NCI-H526 treated with DMSO at 0.1 percent for 48 hours (cell line): ENCODE measurements around the gene TRPM8.

Experiments
- DNase-seq: peaks from one replicate; lab custom pipeline; 2025; lab: John Stamatoyannopoulos, UW

Gene TRPM8

GRCh38 chr2:234002281-234002680 is 85.1 kb downstream of the TRPM8 start:
- no peak for DNase-seq

GRCh38 chr2:234003972-234004617 is 86.9 kb downstream of the TRPM8 start:
- DNase-seq = no peak

- DNase-seq = no peak
These were observed 88.0 kb downstream of the TRPM8 start for GRCh38 chr2:234005126-234005525.

GRCh38 chr2:234006501-234006900 is 89.3 kb downstream of the TRPM8 start:
- no peak for DNase-seq

- no peak for DNase-seq
These were observed 97.3 kb downstream of the TRPM8 start for GRCh38 chr2:234014427-234014826.

- DNase-seq = no peak
These were observed 98.7 kb downstream of the TRPM8 start for GRCh38 chr2:234015861-234016260.

GRCh38 chr2:234019896-234020295 is 102.7 kb downstream of the TRPM8 start:
- no peak for DNase-seq

- DNase-seq = no peak
These were observed 103.2 kb downstream of the TRPM8 start for GRCh38 chr2:234020332-234020731.

- DNase-seq = no peak
These were observed 105.3 kb downstream of the TRPM8 start for GRCh38 chr2:234022424-234022823.

GRCh38 chr2:234024304-234024703 is 107.1 kb downstream of the TRPM8 start:
- no peak for DNase-seq

- DNase-seq = no peak
These were observed 108.3 kb downstream of the TRPM8 start for GRCh38 chr2:234025466-234025865.

- DNase-seq = no peak
These were observed 108.8 kb downstream of the TRPM8 start for GRCh38 chr2:234025891-234026401.

- DNase-seq = no peak
These were observed 109.6 kb downstream of the TRPM8 start for GRCh38 chr2:234026693-234027254.

- no peak for DNase-seq
These were observed 110.5 kb downstream of the TRPM8 start for GRCh38 chr2:234027641-234028040.

GRCh38 chr2:234029150-234029733 is 112.1 kb downstream of the TRPM8 start:
- no peak for DNase-seq

GRCh38 chr2:234031207-234031606 is 114.0 kb downstream of the TRPM8 start:
- DNase-seq = no peak

GRCh38 chr2:234032279-234032856 is 115.2 kb downstream of the TRPM8 start:
- no peak for DNase-seq

GRCh38 chr2:234033174-234033573 is 116.0 kb downstream of the TRPM8 start:
- DNase-seq = no peak

GRCh38 chr2:234033885-234034284 is 116.7 kb downstream of the TRPM8 start:
- no peak for DNase-seq

- DNase-seq = no peak
These were observed 121.1 kb downstream of the TRPM8 start for GRCh38 chr2:234038076-234038802.

GRCh38 chr2:234044157-234044556 is 127.0 kb downstream of the TRPM8 start:
- DNase-seq = no peak

GRCh38 chr2:234046521-234046920 is 129.3 kb downstream of the TRPM8 start:
- no peak for DNase-seq
